Heart left ventricle (tissue), 13 donors: ENCODE data around the gene SUPT3H.

Source experiments
- POLR2A ChIP-seq, 2 donors: fragments of 450-650 bp; IDR thresholded peaks; one replicate each; pipeline ENCODE4 v1.6.1; 2017; ENCODE audit warnings: antibody characterized with exemption in 2 of 2, mild to moderate bottlenecking in 2 of 2, moderate library complexity in 2 of 2
- TF ChIP-seq, protein P1 (sequence below), 12 donors: fragments of 200-600 bp; sonication (generic) in 4 of 12; IDR thresholded peaks; one replicate each; pipeline versions ENCODE4 v1.5.0 to v1.8.0; 2018 to 2022; ENCODE audit warnings: antibody characterized with exemption in 12 of 12, mild to moderate bottlenecking in 5 of 12
- donor health status: ischemic (EF 13 %, LVEDD 7.1; RV severe dilation, severe dysfunction).
- donor health status: DM: no; HTN: yes; CAD: no.
- donor health status: DM: no; HTN: no; CAD: no.
- donor health status: ischemic (EF 25% LVEDD 6.9; RV normal size, moderate dysfunction).
- donor health status: ischemic (EF 25% LVEDD 5.7; RV mildly dilated, moderate dysfunction).
- donor health status: ischemic (EF 35%, LVEDD 5.7; RV mildly dilated, moderate dysfunction).
- donor health status: nonischemic (EF 11% LVEDD 7.7; RV severe dilation, severe dysfunction).
- donor health status: DM: yes; HTN: yes; CAD: no.
- donor health status: PGD.
- donor health status: ischemic (EF 29% LVEDD 5.4; RV normal size, mild dysfunction).
- donor health status: nonischemic (EF 23%, LVEDD 6.1; RV moderate dilation, normal function).

DNA sequence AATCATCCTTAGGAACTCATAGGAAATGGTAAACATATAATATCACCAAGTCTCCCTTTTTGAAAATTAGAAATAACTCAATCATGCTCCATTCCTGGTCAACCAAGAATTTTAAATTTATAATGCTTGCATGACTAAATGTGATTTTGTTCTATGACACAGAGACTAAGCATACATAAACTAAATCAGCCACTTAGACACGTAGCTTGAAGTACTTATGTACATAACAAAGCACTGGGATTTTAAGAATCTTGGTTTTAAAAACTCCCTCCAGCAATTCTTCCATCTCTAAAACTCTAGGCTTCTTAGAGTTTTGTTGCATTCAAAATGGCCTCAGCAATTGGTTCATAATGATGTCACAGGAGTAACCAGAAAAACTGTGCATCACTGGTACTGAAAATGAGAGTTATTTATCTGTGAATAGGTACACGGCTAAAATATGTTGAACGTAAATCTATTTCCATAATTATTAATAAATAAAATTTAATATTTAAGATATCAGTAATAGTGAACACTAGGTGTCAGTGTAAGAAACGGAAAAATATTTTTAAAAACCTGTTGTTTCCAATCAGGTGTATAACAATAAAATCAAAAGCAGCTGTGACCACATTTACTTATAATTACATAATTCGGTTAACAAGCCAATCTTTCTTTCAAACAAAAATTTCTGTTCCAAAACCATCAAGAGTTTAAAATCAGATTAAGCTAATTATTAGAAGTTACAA lies 291.2 kb downstream of the SUPT3H start:
- TF ChIP-seq, protein P1, sequence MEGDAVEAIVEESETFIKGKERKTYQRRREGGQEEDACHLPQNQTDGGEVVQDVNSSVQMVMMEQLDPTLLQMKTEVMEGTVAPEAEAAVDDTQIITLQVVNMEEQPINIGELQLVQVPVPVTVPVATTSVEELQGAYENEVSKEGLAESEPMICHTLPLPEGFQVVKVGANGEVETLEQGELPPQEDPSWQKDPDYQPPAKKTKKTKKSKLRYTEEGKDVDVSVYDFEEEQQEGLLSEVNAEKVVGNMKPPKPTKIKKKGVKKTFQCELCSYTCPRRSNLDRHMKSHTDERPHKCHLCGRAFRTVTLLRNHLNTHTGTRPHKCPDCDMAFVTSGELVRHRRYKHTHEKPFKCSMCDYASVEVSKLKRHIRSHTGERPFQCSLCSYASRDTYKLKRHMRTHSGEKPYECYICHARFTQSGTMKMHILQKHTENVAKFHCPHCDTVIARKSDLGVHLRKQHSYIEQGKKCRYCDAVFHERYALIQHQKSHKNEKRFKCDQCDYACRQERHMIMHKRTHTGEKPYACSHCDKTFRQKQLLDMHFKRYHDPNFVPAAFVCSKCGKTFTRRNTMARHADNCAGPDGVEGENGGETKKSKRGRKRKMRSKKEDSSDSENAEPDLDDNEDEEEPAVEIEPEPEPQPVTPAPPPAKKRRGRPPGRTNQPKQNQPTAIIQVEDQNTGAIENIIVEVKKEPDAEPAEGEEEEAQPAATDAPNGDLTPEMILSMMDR (IDR thresholded peaks at IDR 0.05), result peak in 5 of 12 donors; percentile 10 to 19 (median 13)
- no peak for TF ChIP-seq POLR2A (IDR thresholded peaks at IDR 0.05)
